WERI-Rb-1 (cell line): ENCODE results near the gene RIN3.

ENCODE experiments used
- DNase-seq: peaks from one replicate; pipeline ENCODE4 v3.0.0-alpha.2; 2020
- H3K27ac ChIP-seq: fragments of 250-450 bp; sonication (Bioruptor Pico); 2 replicates; pipeline ENCODE4 v1.5.1; 2020; ENCODE audit warnings: mild to moderate bottlenecking, moderate library complexity
- H3K27me3 ChIP-seq: fragments of 250-450 bp; sonication (Bioruptor Pico); 2 replicates; pipeline ENCODE4 v1.5.1; 2021; ENCODE audit warnings: mild to moderate bottlenecking, low read depth, moderate library complexity; ENCODE audit not compliant: insufficient read depth, severe bottlenecking
- H3K36me3 ChIP-seq: fragments of 250-450 bp; sonication (Bioruptor Pico); 2 replicates; pipeline ENCODE4 v1.5.1; 2020; ENCODE audit warnings: mild to moderate bottlenecking, moderate library complexity
- H3K4me3 ChIP-seq: 2 replicates; pipeline ENCODE4 v1.5.1; 2011; ENCODE audit warnings: low read depth, mild to moderate bottlenecking, control low read depth, low read length
- H3K9me3 ChIP-seq: fragments of 250-450 bp; sonication (Bioruptor Pico); 2 replicates; pipeline ENCODE4 v1.5.1; 2021; ENCODE audit warnings: mild to moderate bottlenecking, moderate library complexity; ENCODE audit not compliant: severe bottlenecking
- CTCF ChIP-seq: IDR thresholded peaks from 2 replicates; pipeline ENCODE4 v1.5.1; 2011; ENCODE audit warnings: low read depth, mild to moderate bottlenecking, control low read depth, inconsistent platforms, low read length

The RIN3 gene

GRCh38 chr14:92553438-92553837 is 39.9 kb downstream of the RIN3 start:
- no peak overlapping the region for H3K27ac ChIP-seq
- no peaks in the 10 kb centered on the region for H3K27me3 ChIP-seq
- peak; percentile 32 for DNase-seq
- H3K9me3 ChIP-seq = no peaks in the 10 kb centered on the region
- no peaks in the 10 kb centered on the region for H3K36me3 ChIP-seq
- peak; percentile 55 for TF ChIP-seq CTCF
- H3K4me3 ChIP-seq = no peak overlapping the region

GRCh38 chr14:92555465-92556111 is 42.0 kb downstream of the RIN3 start:
- H3K36me3 ChIP-seq = no peaks in the 10 kb centered on the region
- no peaks in the 10 kb centered on the region for H3K9me3 ChIP-seq
- no peak for DNase-seq
- no peak for TF ChIP-seq CTCF
- H3K27me3 ChIP-seq = no peaks in the 10 kb centered on the region
- H3K4me3 ChIP-seq = no peak overlapping the region
- no peak overlapping the region for H3K27ac ChIP-seq

GRCh38 chr14:92556255-92556741 is 42.7 kb downstream of the RIN3 start:
- Histone ChIP-seq H3K9me3 (no peaks in the 10 kb centered on the region), H3K36me3 (no peaks in the 10 kb centered on the region), H3K27me3 (no peaks in the 10 kb centered on the region), H3K4me3 (no peak overlapping the region), H3K27ac (no peak overlapping the region)
- TF ChIP-seq CTCF = no peak
- no peak for DNase-seq

GRCh38 chr14:92556863-92557543 is 43.4 kb downstream of the RIN3 start:
- Histone ChIP-seq H3K27me3 (no peaks in the 10 kb centered on the region), H3K4me3 (no peak overlapping the region), H3K9me3 (no peaks in the 10 kb centered on the region), H3K36me3 (no peaks in the 10 kb centered on the region), H3K27ac (no peak overlapping the region)
- no peak for DNase-seq
- TF ChIP-seq CTCF = no peak

GRCh38 chr14:92557544-92557912 is 43.9 kb downstream of the RIN3 start:
- no peaks in the 10 kb centered on the region for H3K36me3 ChIP-seq
- no peaks in the 10 kb centered on the region for H3K9me3 ChIP-seq
- TF ChIP-seq CTCF = no peak
- H3K4me3 ChIP-seq = no peak overlapping the region
- H3K27ac ChIP-seq = no peak overlapping the region
- no peaks in the 10 kb centered on the region for H3K27me3 ChIP-seq
- no peak for DNase-seq
